IMR-90 (cell line): ENCODE data around the gene NKAIN2. TPM values are rescaled to one million over a fixed set of nuclear protein-coding genes. Genes with fewer than 3 reads are reported as not detected.

Source experiments
- ATAC-seq: fragments of 200-7000 bp; cut with Tn5 transposase; 2 replicates; pipeline ENCODE4 v1.9.1; 2020; ENCODE audit warnings: low read depth, mild to moderate bottlenecking, moderate library complexity
- BruUV-seq: library from RNA; stranded (reverse); fragments of 400-500 nt; replicated peaks from 2 replicates; lab custom pipeline; 2021; lab: Mats Ljungman, UMichigan
- CTCF ChIA-PET: fragments of 300-600 bp; formaldehyde crosslinking; extraction: SDS; loops from one replicate; lab custom pipeline; 2021; ENCODE audit warnings: antibody characterized with exemption; lab: Yijun Ruan, JAX
- POLR2A ChIA-PET: fragments of 300-600 bp; sonication (Branson Sonifier 250); formaldehyde crosslinking; loops from one replicate; lab custom pipeline; 2022; ENCODE audit warnings: antibody characterized with exemption; ENCODE audit not compliant: unreplicated experiment; lab: Charles Lee
- DNase-seq: peaks from one replicate; pipeline ENCODE4 v3.0.0; 2013
- H2AFZ ChIP-seq: replicated peaks from 2 replicates; pipeline ENCODE3; 2013; ENCODE audit warnings: low read length, mild to moderate bottlenecking; ENCODE audit not compliant: poor library complexity
- H2AK5ac ChIP-seq: 2 replicates; pipeline ENCODE4 v1.6.1; 2013; ENCODE audit warnings: low read depth, low read length, inconsistent platforms
- H2AK9ac ChIP-seq: replicated peaks from 2 replicates; pipeline ENCODE3; 2013; ENCODE audit warnings: mild to moderate bottlenecking, low read depth, low read length, moderate library complexity; ENCODE audit not compliant: poor library complexity
- H2BK120ac ChIP-seq: 2 replicates; pipeline ENCODE4 v1.6.1; 2013; ENCODE audit warnings: low read depth, low read length, inconsistent platforms
- H2BK15ac ChIP-seq: 3 replicates; pipeline ENCODE4 v1.6.1; 2013; ENCODE audit warnings: low read depth, low read length, inconsistent platforms
- H2BK20ac ChIP-seq: 2 replicates; pipeline ENCODE4 v1.6.1; 2013; ENCODE audit warnings: low read depth, mild to moderate bottlenecking, inconsistent platforms, low read length, moderate library complexity
- H2BK5ac ChIP-seq: 2 replicates; pipeline ENCODE4 v1.6.1; 2013; ENCODE audit warnings: mild to moderate bottlenecking, low read depth, low read length, inconsistent platforms; ENCODE audit not compliant: poor library complexity, severe bottlenecking
- H3K14ac ChIP-seq: replicated peaks from 2 replicates; pipeline ENCODE4 v1.6.1; 2013; ENCODE audit warnings: low read depth, low read length, inconsistent platforms
- H3K18ac ChIP-seq: 2 replicates; pipeline ENCODE4 v1.6.1; 2013; ENCODE audit warnings: low read depth, low read length, control low read depth
- H3K23ac ChIP-seq: 2 replicates; pipeline ENCODE4 v1.6.1; 2013; ENCODE audit warnings: low read depth, low read length, inconsistent platforms
- H3K27ac ChIP-seq: 2 replicates; pipeline ENCODE4 v1.5.1; 2013; ENCODE audit warnings: mild to moderate bottlenecking, control low read depth, low read length; ENCODE audit not compliant: insufficient read depth
- H3K27me3 ChIP-seq: 2 replicates; pipeline ENCODE4 v1.6.1; 2013; ENCODE audit warnings: low read length; ENCODE audit not compliant: control insufficient read depth, insufficient read depth
- H3K36me3 ChIP-seq: 2 replicates; pipeline ENCODE4 v1.6.1; 2013; ENCODE audit warnings: low read length, mixed read lengths; ENCODE audit not compliant: control insufficient read depth, insufficient read depth
- H3K4ac ChIP-seq: 2 replicates; pipeline ENCODE4 v1.6.1; 2013; ENCODE audit warnings: low read depth, low read length, inconsistent platforms
- H3K4me1 ChIP-seq: 2 replicates; pipeline ENCODE4 v1.6.1; 2013; ENCODE audit warnings: low read length, mixed read lengths; ENCODE audit not compliant: control insufficient read depth, insufficient read depth
- H3K4me2 ChIP-seq: 2 replicates; pipeline ENCODE4 v1.6.1; 2013; ENCODE audit warnings: low read depth, mild to moderate bottlenecking, control low read depth, low read length, moderate library complexity
- H3K4me3 ChIP-seq: 2 replicates; pipeline ENCODE4 v1.5.1; 2013; ENCODE audit warnings: low read depth, mild to moderate bottlenecking, control low read depth, low read length, moderate library complexity; ENCODE audit not compliant: insufficient read depth
- H3K56ac ChIP-seq: 2 replicates; pipeline ENCODE4 v1.6.1; 2013; ENCODE audit warnings: low read length, inconsistent platforms; ENCODE audit not compliant: insufficient read depth; ENCODE audit errors: extremely low read depth
- H3K79me1 ChIP-seq, 2 experiments: 2 replicates each; pipeline ENCODE4 v1.6.1; 2013; ENCODE audit warnings: low read length in 2 of 2, inconsistent platforms in 1 of 2, low read depth in 1 of 2
- H3K9ac ChIP-seq: 2 replicates; pipeline ENCODE4 v1.6.1; 2013; ENCODE audit warnings: low read depth, low read length, control low read depth
- H3K9me1 ChIP-seq: 2 replicates; pipeline ENCODE4 v1.6.1; 2013; ENCODE audit warnings: low read length, inconsistent platforms; ENCODE audit not compliant: insufficient read depth
- H3K9me3 ChIP-seq: 2 replicates; pipeline ENCODE4 v1.6.1; 2013; ENCODE audit warnings: low read length; ENCODE audit not compliant: control insufficient read depth, insufficient read depth
- H4K20me1 ChIP-seq: 2 replicates; pipeline ENCODE4 v1.6.1; 2013; ENCODE audit warnings: low read length, inconsistent platforms; ENCODE audit not compliant: insufficient read depth
- H4K5ac ChIP-seq: 2 replicates; pipeline ENCODE4 v1.6.1; 2013; ENCODE audit warnings: mild to moderate bottlenecking, low read depth, low read length, control low read depth
- H4K8ac ChIP-seq, 2 experiments: 2 replicates each; pipeline ENCODE4 v1.6.1; 2013; ENCODE audit warnings: low read depth in 2 of 2, low read length in 2 of 2, control low read depth in 1 of 2, inconsistent platforms in 1 of 2
- H4K91ac ChIP-seq: 2 replicates; pipeline ENCODE4 v1.6.1; 2013; ENCODE audit warnings: low read depth, low read length, inconsistent platforms; ENCODE audit not compliant: insufficient read depth
- BHLHE40 ChIP-seq: fragments of 150-350 bp; IDR thresholded peaks from 2 replicates; pipeline ENCODE4 v1.6.1; 2016; ENCODE audit warnings: mild to moderate bottlenecking, low read depth, low read length
- CEBPB ChIP-seq: IDR thresholded peaks from 2 replicates; pipeline ENCODE4 v1.6.1; 2012; ENCODE audit warnings: low read depth, low read length, improper control_type of control experiment
- CHD1 ChIP-seq: IDR thresholded peaks from 2 replicates; pipeline ENCODE4 v1.6.1; 2012; ENCODE audit warnings: low read depth, low read length, improper control_type of control experiment
- CTCF ChIP-seq: conservative IDR thresholded peaks from 2 replicates; pipeline ENCODE4 v1.5.1; 2012; ENCODE audit warnings: mild to moderate bottlenecking, low read depth, low read length, improper control_type of control experiment
- ELK1 ChIP-seq: fragments of 150-350 bp; IDR thresholded peaks from 2 replicates; pipeline ENCODE4 v1.6.1; 2016; ENCODE audit warnings: low read depth, mild to moderate bottlenecking, low read length, moderate library complexity, borderline replicate concordance
- FOS ChIP-seq: fragments of 150-350 bp; IDR thresholded peaks from 2 replicates; pipeline ENCODE4 v1.6.1; 2016; ENCODE audit warnings: low read depth, low read length
- MAFK ChIP-seq: IDR thresholded peaks from 2 replicates; pipeline ENCODE4 v1.6.1; 2012; ENCODE audit warnings: low read depth, low read length, improper control_type of control experiment
- MAZ ChIP-seq: IDR thresholded peaks from 2 replicates; pipeline ENCODE4 v1.6.1; 2012; ENCODE audit warnings: low read depth, mild to moderate bottlenecking, low read length, improper control_type of control experiment, moderate library complexity, borderline replicate concordance
- MXI1 ChIP-seq: IDR thresholded peaks from 2 replicates; pipeline ENCODE4 v1.6.1; 2012; ENCODE audit warnings: low read depth, mild to moderate bottlenecking, low read length, moderate library complexity, borderline replicate concordance
- NFE2L2 ChIP-seq: fragments of 150-350 bp; IDR thresholded peaks from 2 replicates; pipeline ENCODE4 v1.6.1; 2016; ENCODE audit warnings: low read depth, mild to moderate bottlenecking, low read length
- POLR2A ChIP-seq: IDR thresholded peaks from 2 replicates; pipeline ENCODE4 v1.6.1; 2012; ENCODE audit warnings: mild to moderate bottlenecking, low read depth, low read length
- RAD21 ChIP-seq: IDR thresholded peaks from 2 replicates; pipeline ENCODE4 v1.6.1; 2012; ENCODE audit warnings: low read length, improper control_type of control experiment
- RCOR1 ChIP-seq: IDR thresholded peaks from 2 replicates; pipeline ENCODE4 v1.6.1; 2012; ENCODE audit warnings: mild to moderate bottlenecking, low read length, improper control_type of control experiment; ENCODE audit not compliant: insufficient replicate concordance
- RFX5 ChIP-seq: IDR thresholded peaks from 2 replicates; pipeline ENCODE4 v1.8.0; 2012; ENCODE audit warnings: low read depth, mild to moderate bottlenecking, low read length, moderate library complexity
- SMC3 ChIP-seq: fragments of 150-350 bp; IDR thresholded peaks from 2 replicates; pipeline ENCODE4 v1.6.1; 2016; ENCODE audit warnings: low read depth, mild to moderate bottlenecking, antibody characterized with exemption, low read length, moderate library complexity
- WGBS, 2 experiments: methylation state at CpG; one replicate each; pipeline versions ENCODE4 v1.1.5 to v1.1.7; 2013; ENCODE audit warnings: missing lambda C conversion rate in 2 of 2; ENCODE audit not compliant: insufficient read length in 1 of 2; ENCODE audit errors: extremely low coverage in 2 of 2; 5-methylcytosine and 5-hydroxymethylcytosine counted together
- dilution Hi-C: fragments of 300-500 bp; cut with HindIII; formaldehyde crosslinking; loops from one replicate; pipeline ENCODE4 v1.14.3; 2018; ENCODE audit warnings: low sequenced_read_pairs; ENCODE audit not compliant: unreplicated experiment
- in situ Hi-C: fragments of 300-500 bp; cut with MboI; formaldehyde crosslinking; loops from 3 replicates; pipeline ENCODE4 v1.14.3; 2019; ENCODE audit warnings: low sequenced_read_pairs, inconsistent platforms, mixed read lengths
- intact Hi-C: fragments of 100-400 bp; cut with micrococcal nuclease; formaldehyde crosslinking; loops from 2 replicates; pipeline ENCODE4 v1.10.0; 2022
- polyA plus RNA-seq, 3 experiments: library from polyadenylated mRNA; depleted of rRNA; stranded (reverse); fragments of >200 nt; gene quantifications; 2 replicates each; pipeline ENCODE4 v1.2.3, GENCODE V29; 2012; ENCODE audit warnings: low replicate concordance in 1 of 3
- total RNA-seq: library from RNA; depleted of rRNA; stranded (reverse); fragments of >200 nt; gene quantifications from 2 replicates; pipeline ENCODE4 v1.2.3, GENCODE V29; 2012
- TF ChIP-seq, protein P1 (sequence below): fragments of 150-350 bp; IDR thresholded peaks from 2 replicates; pipeline ENCODE4 v1.6.1; 2017; ENCODE audit warnings: mild to moderate bottlenecking, antibody characterized with exemption, low read length, low read depth

NKAIN2 gene
- total and polyA plus RNA-seq, 2 of the 4 experiments (the other 2 are of a cell fraction): not detected

DNA sequence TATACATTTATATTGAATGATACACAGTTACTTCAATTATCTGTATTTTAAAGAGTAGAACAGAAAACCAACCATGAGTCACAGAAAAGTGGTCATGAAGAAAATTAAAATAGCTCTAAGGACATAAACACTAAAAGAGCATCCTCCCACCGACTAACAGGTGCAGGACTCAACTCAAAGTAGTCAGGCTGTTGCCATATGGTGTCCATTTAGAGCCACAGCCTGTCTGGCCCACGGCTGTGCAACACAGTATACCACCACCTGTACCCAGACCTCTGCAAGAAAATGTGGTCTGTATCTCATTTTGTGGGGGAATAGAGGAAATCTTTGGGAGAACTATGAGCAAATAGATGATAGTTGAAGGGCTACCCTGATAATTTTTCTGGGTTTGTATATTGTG is 708.8 kb downstream of the NKAIN2 start:
- Histone ChIP-seq H2BK15ac (no peak overlapping the region), H3K9me1 (no peaks in the 10 kb centered on the region), H2AFZ (no peak overlapping the region), H3K4ac (no peak overlapping the region), H2BK5ac (no peak overlapping the region), H2AK5ac (no peak overlapping the region), H2BK120ac (no peak overlapping the region), H3K9me3 (no peaks in the 10 kb centered on the region), H4K5ac (no peak overlapping the region), H2AK9ac (no peak overlapping the region), H3K36me3 (no peaks in the 10 kb centered on the region), H4K8ac (no peak overlapping the region), H3K4me3 (no peak overlapping the region), H4K20me1 (no peaks in the 10 kb centered on the region), H3K23ac (no peak overlapping the region), H3K27ac (no peak overlapping the region), H2BK20ac (no peak overlapping the region), H3K18ac (no peak overlapping the region), H4K91ac (no peak overlapping the region), H3K79me1 (no peaks in the 10 kb centered on the region), H3K27me3 (no peaks in the 10 kb centered on the region), H3K4me1 (no peaks in the 10 kb centered on the region), H3K4me2 (no peak overlapping the region), H3K14ac (no peak overlapping the region), H3K9ac (no peak overlapping the region), H3K56ac (no peak overlapping the region)
- intact Hi-C loops: no loop called here
- dilution Hi-C loops: no loop called here
- TF ChIP-seq FOS (no peak), MAZ (no peak), MAFK (no peak), SMC3 (no peak), CEBPB (no peak), POLR2A (no peak), MXI1 (no peak), RFX5 (no peak), CTCF (no peak), CHD1 (no peak), BHLHE40 (no peak), RAD21 (no peak), RCOR1 (no peak), ELK1 (no peak), NFE2L2 (no peak)
- TF ChIP-seq, protein P1, sequence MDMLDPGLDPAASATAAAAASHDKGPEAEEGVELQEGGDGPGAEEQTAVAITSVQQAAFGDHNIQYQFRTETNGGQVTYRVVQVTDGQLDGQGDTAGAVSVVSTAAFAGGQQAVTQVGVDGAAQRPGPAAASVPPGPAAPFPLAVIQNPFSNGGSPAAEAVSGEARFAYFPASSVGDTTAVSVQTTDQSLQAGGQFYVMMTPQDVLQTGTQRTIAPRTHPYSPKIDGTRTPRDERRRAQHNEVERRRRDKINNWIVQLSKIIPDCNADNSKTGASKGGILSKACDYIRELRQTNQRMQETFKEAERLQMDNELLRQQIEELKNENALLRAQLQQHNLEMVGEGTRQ: no peak
- POLR2A ChIA-PET: no interaction called here
- CTCF ChIA-PET: no interaction called here
- in situ Hi-C loops: no loop called here
- no peak for DNase-seq
- no TSS peak for BruUV-seq
- no CpG with 5 or more reads among the region's 2 CpGs for WGBS, 2 experiments
- ATAC-seq: no peak
